ENCODE results near the gene ZAR1.
"Not testable (repeated sequence)": the region's sequence is repeated elsewhere in the genome, so short reads cannot be mapped to it uniquely, and the experiment has no call there.

ZAR1 gene

GRCh38 chr4:48490012-48490679, at the start of gene ZAR1:
Gene ZAR1, plus strand, starts transcription at chr4:48490252. Its CDS starts 40 bp downstream, at chr4:48490292.
- DNase-seq (ENCODE audit: low read depth in 2 of 2): no peak

GRCh38 chr4:48440914-48441313, 49.1 kb upstream of the ZAR1 start:
- DNase-seq (ENCODE audit: low read depth in 2 of 2): not testable (repeated sequence)

- no peak for DNase-seq (ENCODE audit: low read depth in 2 of 2)
Measured at GRCh38 chr4:48445704-48446103, 44.3 kb upstream of the ZAR1 start.

- DNase-seq (ENCODE audit: low read depth in 2 of 2): no peak
Measured at GRCh38 chr4:48446642-48447041, 43.4 kb upstream of the ZAR1 start.

GRCh38 chr4:48449151-48449550, 40.9 kb upstream of the ZAR1 start:
- no peak for DNase-seq (ENCODE audit: low read depth in 2 of 2)

- DNase-seq (ENCODE audit: low read depth in 2 of 2): no peak
Measured at GRCh38 chr4:48450740-48451139, 39.3 kb upstream of the ZAR1 start.

GRCh38 chr4:48451656-48452055, 38.4 kb upstream of the ZAR1 start:
- not testable (repeated sequence) for DNase-seq (ENCODE audit: low read depth in 2 of 2)

- no peak for DNase-seq (ENCODE audit: low read depth in 2 of 2)
Measured at GRCh38 chr4:48454591-48454990, 35.5 kb upstream of the ZAR1 start.

GRCh38 chr4:48461000-48461399, 29.1 kb upstream of the ZAR1 start:
- no peak for DNase-seq (ENCODE audit: low read depth in 2 of 2)

GRCh38 chr4:48462363-48462762, 27.7 kb upstream of the ZAR1 start:
- no peak for DNase-seq (ENCODE audit: low read depth in 2 of 2)

- no peak for DNase-seq (ENCODE audit: low read depth in 2 of 2)
Measured at GRCh38 chr4:48467442-48467841, 22.6 kb upstream of the ZAR1 start.

GRCh38 chr4:48467891-48468290, 22.2 kb upstream of the ZAR1 start:
- no peak for DNase-seq (ENCODE audit: low read depth in 2 of 2)

GRCh38 chr4:48470137-48470536, 19.9 kb upstream of the ZAR1 start:
- DNase-seq (ENCODE audit: low read depth in 2 of 2): no peak

- DNase-seq (ENCODE audit: low read depth in 2 of 2): no peak
Measured at GRCh38 chr4:48470570-48470969, 19.5 kb upstream of the ZAR1 start.

- no peak for DNase-seq (ENCODE audit: low read depth in 2 of 2)
Measured at GRCh38 chr4:48472794-48473193, 17.3 kb upstream of the ZAR1 start.

- no peak for DNase-seq (ENCODE audit: low read depth in 2 of 2)
Measured at GRCh38 chr4:48475770-48476169, 14.3 kb upstream of the ZAR1 start.

GRCh38 chr4:48478273-48478672, 11.8 kb upstream of the ZAR1 start:
- DNase-seq (ENCODE audit: low read depth in 2 of 2): no peak

- no peak for DNase-seq (ENCODE audit: low read depth in 2 of 2)
Measured at GRCh38 chr4:48481581-48481980, 8.5 kb upstream of the ZAR1 start.

- no peak for DNase-seq (ENCODE audit: low read depth in 2 of 2)
Measured at GRCh38 chr4:48483006-48483776, 6.9 kb upstream of the ZAR1 start, which contains the start of gene SLC10A4. Gene SLC10A4, plus strand, starts transcription at chr4:48483343. Its CDS starts 219 bp downstream, at chr4:48483562.

- no peak for DNase-seq (ENCODE audit: low read depth in 2 of 2)
Measured at GRCh38 chr4:48483777-48484493, 6.1 kb upstream of the ZAR1 start.

GRCh38 chr4:48484494-48485168, 5.4 kb upstream of the ZAR1 start:
- DNase-seq (ENCODE audit: low read depth in 2 of 2): no peak

GRCh38 chr4:48489683-48490011, 405 bp upstream of the ZAR1 start:
- DNase-seq (ENCODE audit: low read depth in 2 of 2): no peak
